NCI-H774 (cell line): ENCODE measurements around the gene HSPB1.
"Not testable (repeated sequence)": the region's sequence is repeated elsewhere in the genome, so short reads cannot be mapped to it uniquely, and the experiment has no call there.

Experiments
- DNase-seq: peaks from one replicate; lab custom pipeline; 2025; lab: John Stamatoyannopoulos, UW

HSPB1 gene

GRCh38 chr7:76334320-76334967 lies 32.0 kb downstream of the HSPB1 start:
- DNase-seq: no peak

GRCh38 chr7:76335417-76335816 lies 32.9 kb downstream of the HSPB1 start:
- DNase-seq: not testable (repeated sequence)

- no peak for DNase-seq
Measured at GRCh38 chr7:76336094-76336493, 33.6 kb downstream of the HSPB1 start.

GRCh38 chr7:76337147-76337546 lies 34.7 kb downstream of the HSPB1 start:
- no peak for DNase-seq

- DNase-seq: no peak
Measured at GRCh38 chr7:76338298-76339084, 36.0 kb downstream of the HSPB1 start.

- no peak for DNase-seq
Measured at GRCh38 chr7:76340617-76341131, 38.2 kb downstream of the HSPB1 start.

GRCh38 chr7:76342222-76342621 lies 39.7 kb downstream of the HSPB1 start:
- DNase-seq: no peak

- DNase-seq: no peak
Measured at GRCh38 chr7:76343294-76343930, 40.9 kb downstream of the HSPB1 start.

GRCh38 chr7:76343931-76344321 lies 41.5 kb downstream of the HSPB1 start:
- no peak for DNase-seq

- no peak for DNase-seq
Measured at GRCh38 chr7:76346097-76346496, 43.6 kb downstream of the HSPB1 start.

- no peak for DNase-seq
Measured at GRCh38 chr7:76346778-76347177, 44.3 kb downstream of the HSPB1 start.

GRCh38 chr7:76347710-76348109 lies 45.2 kb downstream of the HSPB1 start:
- DNase-seq: no peak

GRCh38 chr7:76349313-76349885 lies 46.9 kb downstream of the HSPB1 start:
- no peak for DNase-seq

- DNase-seq: no peak
Measured at GRCh38 chr7:76351372-76351771, 48.9 kb downstream of the HSPB1 start.

- no peak for DNase-seq
Measured at GRCh38 chr7:76352193-76352592, 49.7 kb downstream of the HSPB1 start.

- DNase-seq: no peak
Measured at GRCh38 chr7:76353744-76354143, 51.3 kb downstream of the HSPB1 start.
